HG03196 (cell line): ENCODE data around the gene TMPRSS11A.

Experiments used
- ATAC-seq: cut with Tn5 transposase; IDR thresholded peaks from one replicate; pipeline ENCODE4 v1.9.1; 2021; ENCODE audit not compliant: unreplicated experiment

Gene TMPRSS11A

GRCh38 chr4:67963356-67963755, at the start of gene TMPRSS11A:
TMPRSS11A (minus strand) TSS chr4:67963493; CDS start chr4:67963393, 100 bp downstream.
- no peak for ATAC-seq

- ATAC-seq, result no peak
These were observed 48.4 kb upstream of the TMPRSS11A start for GRCh38 chr4:68011684-68012083.

GRCh38 chr4:68002906-68003305, 39.6 kb upstream of the TMPRSS11A start:
- ATAC-seq, result no peak

GRCh38 chr4:67996127-67996526, 32.8 kb upstream of the TMPRSS11A start:
- no peak for ATAC-seq

GRCh38 chr4:67988991-67989390, 25.7 kb upstream of the TMPRSS11A start:
- no peak for ATAC-seq

- ATAC-seq, result no peak
These were observed 20.0 kb upstream of the TMPRSS11A start for GRCh38 chr4:67983333-67983732.

- ATAC-seq, result no peak
These were observed 17.2 kb upstream of the TMPRSS11A start for GRCh38 chr4:67980512-67980911.

- ATAC-seq, result no peak
These were observed 10.3 kb upstream of the TMPRSS11A start for GRCh38 chr4:67973608-67974007.

GRCh38 chr4:67954890-67955289, 8.4 kb downstream of the TMPRSS11A start:
- no peak for ATAC-seq

- no peak for ATAC-seq
These were observed 22.2 kb downstream of the TMPRSS11A start for GRCh38 chr4:67941074-67941473.

- ATAC-seq, result no peak
These were observed 22.8 kb downstream of the TMPRSS11A start for GRCh38 chr4:67940506-67940905.

- no peak for ATAC-seq
These were observed 24.1 kb downstream of the TMPRSS11A start for GRCh38 chr4:67939195-67939594.

GRCh38 chr4:67935888-67936287, 27.4 kb downstream of the TMPRSS11A start:
- ATAC-seq, result no peak

GRCh38 chr4:67934628-67935027, 28.7 kb downstream of the TMPRSS11A start:
- no peak for ATAC-seq

GRCh38 chr4:67933755-67934154, 29.5 kb downstream of the TMPRSS11A start:
- no peak for ATAC-seq

GRCh38 chr4:67933038-67933437, 30.3 kb downstream of the TMPRSS11A start:
- no peak for ATAC-seq

GRCh38 chr4:67931256-67931655, 32.0 kb downstream of the TMPRSS11A start:
- no peak for ATAC-seq

GRCh38 chr4:67929426-67929825, 33.9 kb downstream of the TMPRSS11A start:
- ATAC-seq, result no peak

- no peak for ATAC-seq
These were observed 34.7 kb downstream of the TMPRSS11A start for GRCh38 chr4:67928546-67928945.

- no peak for ATAC-seq
These were observed 36.0 kb downstream of the TMPRSS11A start for GRCh38 chr4:67927251-67927650.

- ATAC-seq, result no peak
These were observed 36.8 kb downstream of the TMPRSS11A start for GRCh38 chr4:67926485-67926884.

- ATAC-seq, result no peak
These were observed 40.6 kb downstream of the TMPRSS11A start for GRCh38 chr4:67922697-67923096.

GRCh38 chr4:67918428-67918827, 44.9 kb downstream of the TMPRSS11A start:
- no peak for ATAC-seq
